Fibroblast of pulmonary artery (primary cell): Measurements from ENCODE around the gene CACTIN.

ENCODE experiments used
- DNase-seq: peaks from one replicate; pipeline ENCODE4 v3.0.0-alpha.2; 2010; ENCODE audit warnings: low read depth
- H3K4me3 ChIP-seq: replicated peaks from 2 replicates; pipeline ENCODE4 v1.5.1; 2011; ENCODE audit warnings: low read depth, mild to moderate bottlenecking, control low read depth, low read length, moderate library complexity
- CTCF ChIP-seq: IDR thresholded peaks from 2 replicates; pipeline ENCODE4 v1.5.1; 2011; ENCODE audit warnings: mild to moderate bottlenecking, control low read depth, low read length, inconsistent platforms; ENCODE audit errors: missing control alignments

Gene CACTIN

DNA sequence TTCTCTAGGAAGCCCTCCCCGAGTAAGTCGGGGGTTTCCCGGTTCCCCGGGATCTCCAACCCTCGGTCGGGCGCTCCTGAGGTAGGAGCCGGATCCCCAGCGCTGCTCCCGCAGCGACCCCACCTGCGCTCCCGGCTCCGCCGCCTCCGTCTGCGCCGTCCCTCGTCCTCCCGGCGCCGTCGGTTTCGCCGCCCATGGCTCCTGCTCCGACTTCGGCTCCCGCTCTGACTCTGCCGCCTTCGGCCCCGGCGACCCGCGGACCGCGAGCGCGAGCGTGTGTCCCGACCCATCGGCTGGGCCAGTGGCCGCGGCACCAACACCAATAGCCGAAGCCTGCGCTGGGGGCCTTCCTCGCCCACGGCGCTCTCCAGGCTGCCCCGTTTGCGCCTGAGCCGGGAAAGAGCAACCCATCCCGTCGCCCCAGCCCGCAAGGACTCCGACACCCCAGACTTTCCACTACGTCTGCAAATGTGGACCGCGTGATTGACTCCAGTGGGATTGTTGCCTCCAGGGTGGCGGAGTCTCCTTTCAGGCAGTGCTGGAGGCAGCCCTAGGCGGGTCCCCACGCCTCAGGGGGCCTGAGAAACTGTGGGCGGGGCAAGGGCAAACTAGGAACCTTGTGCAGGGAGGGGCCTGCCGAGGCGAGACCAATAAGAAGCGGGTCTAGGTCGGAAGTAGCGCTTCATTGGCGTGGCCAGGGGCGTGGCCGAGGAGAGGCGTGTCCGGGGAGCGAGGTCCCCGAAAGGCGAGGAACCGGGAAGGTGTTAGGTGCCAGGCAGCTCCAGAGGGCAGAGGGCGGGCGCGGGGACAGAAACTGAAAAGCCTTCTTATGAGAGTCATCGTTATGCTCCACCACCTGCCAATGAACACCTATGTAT, at the start of gene CACTIN:
Gene CACTIN (minus strand): TSS at position 318 of the 878 bp plus-strand sequence. CDS start 28 bp downstream, at position 290.
- peak; percentile 98 for DNase-seq
- peak within 1 kb of the TSS; percentile 89 for H3K4me3 ChIP-seq
- TF ChIP-seq CTCF = no peak

- no peak for DNase-seq
Observed at GRCh38 chr19:3674784-3675543, 48.4 kb upstream of the CACTIN start.

GRCh38 chr19:3673506-3674439, 47.2 kb upstream of the CACTIN start:
- DNase-seq = no peak
- no peak for TF ChIP-seq CTCF
- H3K4me3 ChIP-seq = no peak overlapping the region

More at GRCh38 chr19:3674784-3675543, 48.4 kb upstream of the CACTIN start:
- TF ChIP-seq CTCF = no peak
- no peak overlapping the region for H3K4me3 ChIP-seq

DNA sequence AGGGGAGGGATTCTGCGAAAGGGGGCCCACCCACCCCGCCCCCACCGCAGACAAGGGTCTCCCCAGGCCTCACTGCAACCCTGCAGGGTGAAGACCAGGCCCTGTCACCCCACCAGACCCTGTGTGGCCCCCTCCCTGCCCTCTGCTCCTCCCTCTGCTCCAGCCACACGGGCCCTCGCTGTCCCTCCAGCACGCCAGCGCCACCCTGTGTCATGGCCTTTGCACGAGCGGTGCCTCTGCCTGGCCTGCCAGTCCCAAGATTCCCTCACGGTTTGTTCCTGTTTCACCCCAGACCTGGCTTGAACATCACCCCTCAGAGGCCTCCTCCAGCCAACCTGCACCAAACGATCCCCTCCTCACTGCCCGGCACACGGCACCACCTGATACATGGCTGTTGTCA, 46.4 kb upstream of the CACTIN start:
- no peak for TF ChIP-seq CTCF
- H3K4me3 ChIP-seq = no peak overlapping the region

GRCh38 chr19:3672575-3672948, 46.0 kb upstream of the CACTIN start:
- no peak overlapping the region for H3K4me3 ChIP-seq
- no peak for DNase-seq
- no peak for TF ChIP-seq CTCF

More for the DNA sequence above, 46.4 kb upstream of the CACTIN start:
- DNase-seq = no peak
